C4-2B (cell line): Measurements from ENCODE around the gene KPTN.

Experiments
- ZFX ChIP-seq: fragments of 450-650 bp; IDR thresholded peaks from 2 replicates; pipeline ENCODE4 v1.6.1; 2017
- TF ChIP-seq, protein P1 (sequence below): fragments of 450-650 bp; conservative IDR thresholded peaks from 2 replicates; pipeline ENCODE4 v1.5.1; 2017; ENCODE audit warnings: mild to moderate bottlenecking

DNA sequence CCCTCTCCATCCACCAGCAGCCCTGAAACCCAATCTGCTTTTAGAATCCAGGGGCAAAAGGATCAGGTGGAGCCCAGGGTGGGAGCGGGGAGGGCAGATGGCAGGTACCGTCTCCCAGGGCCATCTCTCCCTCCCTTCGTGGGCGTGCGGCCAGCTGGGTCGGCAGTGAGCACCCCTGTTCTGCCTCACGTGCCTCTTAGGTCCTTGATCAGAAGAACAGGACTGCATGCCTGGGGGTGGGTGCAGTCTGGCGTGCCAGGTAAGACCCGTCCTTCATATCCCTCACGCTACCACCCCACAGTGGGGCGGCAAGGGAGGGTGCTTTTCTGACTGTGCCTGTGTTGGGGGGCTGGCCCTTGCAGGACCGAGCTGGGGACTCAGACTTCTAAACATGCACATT lies 14.3 kb downstream of the KPTN start:
- TF ChIP-seq, protein P1, sequence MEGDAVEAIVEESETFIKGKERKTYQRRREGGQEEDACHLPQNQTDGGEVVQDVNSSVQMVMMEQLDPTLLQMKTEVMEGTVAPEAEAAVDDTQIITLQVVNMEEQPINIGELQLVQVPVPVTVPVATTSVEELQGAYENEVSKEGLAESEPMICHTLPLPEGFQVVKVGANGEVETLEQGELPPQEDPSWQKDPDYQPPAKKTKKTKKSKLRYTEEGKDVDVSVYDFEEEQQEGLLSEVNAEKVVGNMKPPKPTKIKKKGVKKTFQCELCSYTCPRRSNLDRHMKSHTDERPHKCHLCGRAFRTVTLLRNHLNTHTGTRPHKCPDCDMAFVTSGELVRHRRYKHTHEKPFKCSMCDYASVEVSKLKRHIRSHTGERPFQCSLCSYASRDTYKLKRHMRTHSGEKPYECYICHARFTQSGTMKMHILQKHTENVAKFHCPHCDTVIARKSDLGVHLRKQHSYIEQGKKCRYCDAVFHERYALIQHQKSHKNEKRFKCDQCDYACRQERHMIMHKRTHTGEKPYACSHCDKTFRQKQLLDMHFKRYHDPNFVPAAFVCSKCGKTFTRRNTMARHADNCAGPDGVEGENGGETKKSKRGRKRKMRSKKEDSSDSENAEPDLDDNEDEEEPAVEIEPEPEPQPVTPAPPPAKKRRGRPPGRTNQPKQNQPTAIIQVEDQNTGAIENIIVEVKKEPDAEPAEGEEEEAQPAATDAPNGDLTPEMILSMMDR: no peak
- no peak for TF ChIP-seq ZFX
